ENCODE measurements around the gene COX4I1. TPM values are rescaled to one million over a fixed set of nuclear protein-coding genes. Genes with fewer than 3 reads are reported as not detected.

The COX4I1 gene
- total RNA-seq, 4 donors from 2014 or later = 516 to 726 (median 632) TPM

GRCh38 chr16:85833219-85833920 is 33.9 kb downstream of the COX4I1 start:
- DNase-seq = no peak
- no peaks in the 10 kb centered on the region for H3K27me3 ChIP-seq
- H3K4me1 ChIP-seq = no peaks in the 10 kb centered on the region
- H3K9me3 ChIP-seq = no peaks in the 10 kb centered on the region
- WGBS, 2 donors = 57 to 70% methylated on average over 17 to 18 of the region's 22 CpGs
- TF ChIP-seq CTCF (IDR thresholded peaks at IDR 0.05) (no peak), POLR2A (IDR thresholded peaks at IDR 0.05) (no peak)
- H3K4me3 ChIP-seq (replicated peaks in 1 of 3) = no peak overlapping the region
- intact Hi-C loops (cut with DNase I) = no loop called here
- no peaks in the 10 kb centered on the region for H3K36me3 ChIP-seq
- no peak overlapping the region for H3K27ac ChIP-seq

GRCh38 chr16:85834741-85835140 is 35.2 kb downstream of the COX4I1 start:
- TF ChIP-seq CTCF (IDR thresholded peaks at IDR 0.05) = no peak
- no peak for TF ChIP-seq POLR2A (IDR thresholded peaks at IDR 0.05)
- DNase-seq = no peak
- Histone ChIP-seq H3K4me1 (no peaks in the 10 kb centered on the region), H3K4me3 (replicated peaks in 1 of 3) (no peak overlapping the region), H3K36me3 (no peaks in the 10 kb centered on the region), H3K27ac (no peak overlapping the region), H3K9me3 (no peaks in the 10 kb centered on the region), H3K27me3 (no peaks in the 10 kb centered on the region)
- intact Hi-C loops (cut with DNase I) = no loop called here
- 88 to 93% methylated on average over 5 of the region's 5 CpGs for WGBS, 2 donors

DNA sequence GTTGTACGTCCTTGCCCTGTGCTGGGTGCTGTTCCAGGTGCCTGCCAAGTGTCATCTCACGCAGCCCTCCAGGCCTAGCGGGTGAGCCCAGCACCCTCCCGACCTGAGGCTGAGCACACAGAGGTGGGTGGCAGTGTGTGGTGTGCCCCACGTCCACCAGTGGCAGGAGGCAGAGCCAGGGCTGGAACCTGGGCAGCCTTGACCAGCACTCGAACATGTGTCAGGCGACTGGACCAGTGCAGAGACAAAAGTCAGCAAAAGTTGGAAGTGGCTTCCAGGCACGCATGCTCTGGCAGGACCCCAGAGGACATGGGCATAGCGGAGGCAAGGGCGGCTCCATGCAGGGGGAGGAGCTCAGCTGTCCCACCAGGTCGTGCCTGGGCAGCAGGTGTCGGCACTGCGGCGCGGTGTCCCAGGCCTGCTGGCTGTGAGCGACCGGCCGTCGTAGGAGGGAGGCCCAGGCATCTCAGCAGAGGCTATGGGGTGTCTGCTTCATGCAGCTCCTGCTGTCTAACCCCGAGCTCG is 35.8 kb downstream of the COX4I1 start:
- H3K4me3 ChIP-seq (replicated peaks in 1 of 3) = no peak overlapping the region
- H3K36me3 ChIP-seq = no peaks in the 10 kb centered on the region
- no peak for TF ChIP-seq CTCF (IDR thresholded peaks at IDR 0.05)
- no peak for TF ChIP-seq POLR2A (IDR thresholded peaks at IDR 0.05)
- intact Hi-C loops (cut with DNase I) = no loop called here
- H3K4me1 ChIP-seq = no peaks in the 10 kb centered on the region
- no peak for DNase-seq
- no peaks in the 10 kb centered on the region for H3K27me3 ChIP-seq
- no peaks in the 10 kb centered on the region for H3K9me3 ChIP-seq
- WGBS, 2 donors = 78 to 83% methylated on average over 14 to 21 of the region's 21 CpGs
- H3K27ac ChIP-seq = no peak overlapping the region

DNA sequence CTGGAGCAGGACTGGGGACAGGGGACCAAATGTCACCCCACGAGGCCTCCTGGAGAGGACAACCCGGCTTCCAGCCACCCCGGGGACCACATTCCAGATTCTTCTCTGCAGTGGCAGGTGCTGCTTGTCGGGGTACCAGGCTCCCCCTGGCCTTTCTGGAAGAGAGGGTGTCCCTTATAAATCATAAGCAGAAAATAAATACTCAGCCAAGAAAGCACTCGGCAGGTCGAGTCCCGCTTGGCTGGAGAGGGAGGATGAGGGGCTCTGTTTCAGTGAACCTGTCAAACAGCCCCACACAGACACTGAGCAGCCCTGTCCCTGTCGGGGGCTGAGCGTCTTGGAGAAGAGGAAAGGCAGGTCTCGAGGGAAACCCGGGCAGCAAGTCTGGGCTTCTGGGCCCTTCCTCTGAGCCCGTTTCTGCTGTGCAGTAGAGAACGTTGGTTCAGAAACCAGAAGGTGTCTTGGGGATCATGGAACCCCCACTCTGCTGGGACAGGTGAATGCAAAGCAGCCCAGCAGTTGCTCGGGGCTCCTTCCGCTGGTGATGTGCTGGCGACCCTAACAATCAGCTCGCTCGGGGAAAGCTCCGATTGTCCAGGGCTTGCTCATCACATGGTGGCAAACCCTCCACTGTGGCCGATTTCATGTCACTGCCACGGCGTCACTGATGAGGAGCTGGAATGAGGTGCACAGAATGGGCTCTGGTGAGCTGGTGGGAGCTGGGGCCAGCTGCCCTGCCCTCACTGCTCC is 36.6 kb downstream of the COX4I1 start:
- intact Hi-C loops (cut with DNase I) = no loop called here
- H3K27me3 ChIP-seq = no peaks in the 10 kb centered on the region
- no peak overlapping the region for H3K4me3 ChIP-seq (replicated peaks in 1 of 3)
- no peaks in the 10 kb centered on the region for H3K9me3 ChIP-seq
- no peak overlapping the region for H3K27ac ChIP-seq
- no peak for TF ChIP-seq CTCF (IDR thresholded peaks at IDR 0.05)
- no peak for TF ChIP-seq POLR2A (IDR thresholded peaks at IDR 0.05)
- WGBS, 2 donors = 60 to 65% methylated on average over 20 to 21 of the region's 22 CpGs
- DNase-seq = no peak
- H3K36me3 ChIP-seq = no peaks in the 10 kb centered on the region
- no peaks in the 10 kb centered on the region for H3K4me1 ChIP-seq

Data from thyroid gland (tissue), 4 donors.